ENCODE results near the gene CACNA2D4. TPM values are rescaled to one million over a fixed set of nuclear protein-coding genes. Genes with fewer than 3 reads are reported as not detected.

The CACNA2D4 gene
- total and polyA plus RNA-seq, 2 of the 13 experiments (the other 11 are each of a cell fraction or from before 2014, with no cell fraction given) = 14.2 to 136 TPM

GRCh38 chr12:1917172-1918070 is 1.0 kb downstream of the CACNA2D4 start:
- FAIRE-seq = no peak
- ChIA-PET CTCF (ENCODE audit: low intra/inter-chr PET ratio, low total read pairs) (no interaction called here), POLR2A (no interaction called here)
- Histone ChIP-seq H3K9ac (ENCODE audit: insufficient read depth, low read depth, low read length) (no peak overlapping the region), H3K4me2 (ENCODE audit: low read depth, low read length) (no peak overlapping the region), H2AFZ (ENCODE audit: low read length) (no peak overlapping the region), H3K4me1 (ENCODE audit: insufficient read depth, low read length) (peaks cover 18% of the 10 kb centered on the region; the same call in 1 of the 2 replicates), H3K27me3 (ENCODE audit: control insufficient read depth in 1 of 2, insufficient read depth in 2 of 2, low read length in 2 of 2) (peaks cover 11 to 54% of the 10 kb centered on the region in 2 experiments), H3K27ac (ENCODE audit: extremely low read length, insufficient read depth, low read length) (no peak overlapping the region), H3K36me3 (replicated peaks in 1 of 2; ENCODE audit: control insufficient read depth in 1 of 2, insufficient read depth in 2 of 2, low read length in 2 of 2) (no peaks in the 10 kb centered on the region), H3K4me3 (replicated peaks in 1 of 3; ENCODE audit: insufficient read depth in 1 of 3, low read depth in 2 of 3, low read length in 3 of 3) (no peak overlapping the region), H4K20me1 (ENCODE audit: insufficient read depth, low read length) (no peaks in the 10 kb centered on the region), H3K79me2 (ENCODE audit: insufficient read depth, low read length) (no peaks in the 10 kb centered on the region), H3K9me3 (ENCODE audit: low read length) (no peaks in the 10 kb centered on the region)
- BruUV-seq (replicated peaks) = no TSS peak
- in situ Hi-C loops (cut with HindIII; ENCODE audit: extremely low pct_ligation_motif_present, low pct_unique_long_range_greater_than_20kb) (no loop called here), intact Hi-C loops (cut with micrococcal nuclease; ENCODE audit: unreplicated experiment) (no loop called here)
- ATAC-seq = no peak
- DNase-seq (ENCODE audit: low spot score) = no peak
- TF ChIP-seq ZNF354B (CRISPR knock-in tag; IDR thresholded peaks at IDR 0.05) (no peak), ZNF772 (CRISPR knock-in tag; IDR thresholded peaks at IDR 0.05) (no peak), ELF1 (CRISPR knock-in tag; IDR thresholded peaks at IDR 0.05) (no peak), SUZ12 (IDR thresholded peaks at IDR 0.05; ENCODE audit: low read depth, low read length) (no peak), TAF15 (IDR thresholded peaks at IDR 0.05; ENCODE audit: low read depth, low read length, poor library complexity, severe bottlenecking) (no peak), ZFP82 (CRISPR knock-in tag; IDR thresholded peaks at IDR 0.05; ENCODE audit: borderline replicate concordance) (no peak), THAP7 (CRISPR knock-in tag; IDR thresholded peaks at IDR 0.05) (no peak), CHCHD3 (CRISPR knock-in tag; IDR thresholded peaks at IDR 0.05) (no peak), ZNF878 (CRISPR knock-in tag; IDR thresholded peaks at IDR 0.05) (no peak), SAFB2 (CRISPR knock-in tag; IDR thresholded peaks at IDR 0.05; ENCODE audit: borderline replicate concordance, low read depth) (no peak)
- 69% methylated on average over 14 of the region's 22 CpGs for WGBS (ENCODE audit: low lambda C conversion rate)
